CD14-positive monocyte (primary cell): ENCODE results near the gene PIEZO2. TPM values are rescaled to one million over a fixed set of nuclear protein-coding genes. Genes with fewer than 3 reads are reported as not detected.

Experiments used
- DNase-seq, 3 donors: peaks; one replicate each; pipeline ENCODE4 v3.0.0-alpha.2; 2011 to 2022
- H2AFZ ChIP-seq: 2 replicates; pipeline ENCODE4 v1.6.0; 2012; ENCODE audit warnings: mild to moderate bottlenecking, low read depth, low read length, inconsistent platforms; ENCODE audit not compliant: insufficient read depth, poor library complexity, severe bottlenecking
- H3K27ac ChIP-seq, 2 donors: 1 replicate in 1 of 2; 2 replicates in 1 of 2; pipeline ENCODE4 v1.5.1; 2012 to 2013; ENCODE audit warnings: low read length in 2 of 2, control low read depth in 1 of 2, inconsistent platforms in 1 of 2, low read depth in 1 of 2, mild to moderate bottlenecking in 1 of 2
- H3K27me3 ChIP-seq, 2 donors: one replicate each; pipeline versions ENCODE4 v1.6.0 to v1.6.1; 2011 to 2013; ENCODE audit warnings: low read length in 2 of 2; ENCODE audit not compliant: control insufficient read depth in 2 of 2, insufficient read depth in 2 of 2
- H3K36me3 ChIP-seq, 2 donors: replicated peaks in 1 of 2; 1 replicate in 1 of 2; 2 replicates in 1 of 2; pipeline versions ENCODE4 v1.5.1 to v1.6.1; 2012 to 2013; ENCODE audit warnings: low read length in 2 of 2, control low read depth in 1 of 2, inconsistent platforms in 1 of 2, mild to moderate bottlenecking in 1 of 2; ENCODE audit not compliant: insufficient read depth in 2 of 2, control insufficient read depth in 1 of 2
- H3K4me1 ChIP-seq, 2 donors: 1 replicate in 1 of 2; 2 replicates in 1 of 2; pipeline versions ENCODE4 v1.5.1 to v1.6.1; 2012 to 2013; ENCODE audit warnings: low read length in 2 of 2, control low read depth in 1 of 2, inconsistent platforms in 1 of 2, mild to moderate bottlenecking in 1 of 2, moderate library complexity in 1 of 2; ENCODE audit not compliant: insufficient read depth in 2 of 2, control insufficient read depth in 1 of 2
- H3K4me2 ChIP-seq: replicated peaks from 2 replicates; pipeline ENCODE3; 2012; ENCODE audit warnings: low read length, moderate library complexity, mild to moderate bottlenecking; ENCODE audit not compliant: poor library complexity, severe bottlenecking; ENCODE audit errors: extremely low read depth
- H3K4me3 ChIP-seq, 3 experiments: fragments of 200-600 bp in 1 of 3; sonication (generic) in 1 of 3; replicated peaks in 1 of 3; 1 replicate in 2 of 3; 2 replicates in 1 of 3; pipeline ENCODE4 v1.5.1; 2011 to 2013; ENCODE audit warnings: low read length in 3 of 3, mild to moderate bottlenecking in 3 of 3, control low read depth in 2 of 3, low read depth in 2 of 3, inconsistent platforms in 1 of 3, moderate library complexity in 1 of 3
- H3K79me2 ChIP-seq: 2 replicates; pipeline ENCODE4 v1.6.0; 2012; ENCODE audit warnings: mild to moderate bottlenecking, control low read depth, inconsistent platforms, low read length, moderate library complexity; ENCODE audit not compliant: insufficient read depth
- H3K9ac ChIP-seq: 2 replicates; pipeline ENCODE4 v1.6.0; 2017; ENCODE audit warnings: low read length, mild to moderate bottlenecking; ENCODE audit not compliant: insufficient read depth, poor library complexity, severe bottlenecking
- H3K9me3 ChIP-seq, 2 donors: replicated peaks in 1 of 2; 1 replicate in 1 of 2; 2 replicates in 1 of 2; pipeline versions ENCODE4 v1.5.1 to v1.6.1; 2012 to 2013; ENCODE audit warnings: low read length in 2 of 2, control low read depth in 1 of 2; ENCODE audit not compliant: control insufficient read depth in 1 of 2, insufficient read depth in 1 of 2
- H4K20me1 ChIP-seq: 2 replicates; pipeline ENCODE4 v1.6.0; 2012; ENCODE audit warnings: mild to moderate bottlenecking, low read length, control low read depth, moderate library complexity; ENCODE audit not compliant: insufficient read depth
- H3K27ac Mint-ChIP-seq, 7 donors: one replicate each; pipeline ENCODE4 v1.8.0; 2020; ENCODE audit warnings: mild to moderate bottlenecking in 7 of 7, mixed read lengths in 7 of 7, moderate library complexity in 6 of 7, inconsistent platforms in 2 of 7
- H3K27me3 Mint-ChIP-seq, 3 donors: one replicate each; pipeline ENCODE4 v1.8.0; 2021 to 2022; ENCODE audit warnings: low read depth in 3 of 3, mild to moderate bottlenecking in 3 of 3, mixed read lengths in 3 of 3, moderate library complexity in 3 of 3, inconsistent platforms in 1 of 3
- H3K36me3 Mint-ChIP-seq, 2 donors: one replicate each; pipeline ENCODE4 v1.8.0; 2020; ENCODE audit warnings: mixed read lengths in 2 of 2, inconsistent platforms in 1 of 2, mild to moderate bottlenecking in 1 of 2
- H3K4me1 Mint-ChIP-seq: one replicate; pipeline ENCODE4 v1.8.0; 2020; ENCODE audit warnings: mild to moderate bottlenecking, mixed read lengths
- H3K4me3 Mint-ChIP-seq, 2 donors: one replicate each; pipeline ENCODE4 v1.8.0; 2020; ENCODE audit warnings: mild to moderate bottlenecking in 2 of 2, mixed read lengths in 2 of 2, moderate library complexity in 1 of 2
- H3K9me3 Mint-ChIP-seq, 7 donors: one replicate each; pipeline ENCODE4 v1.8.0; 2020 to 2022; ENCODE audit warnings: mixed read lengths in 7 of 7, mild to moderate bottlenecking in 6 of 7, moderate library complexity in 6 of 7, inconsistent platforms in 2 of 7
- WGBS: methylation state at CpG from one replicate; pipeline ENCODE4 v1.1.5; 2013; ENCODE audit warnings: missing lambda C conversion rate; ENCODE audit not compliant: insufficient coverage; 5-methylcytosine and 5-hydroxymethylcytosine counted together
- intact Hi-C, 2 donors: fragments of 100-400 bp; cut with micrococcal nuclease; formaldehyde crosslinking; loops; one replicate each; pipeline versions ENCODE4 v1.15.0 to v1.15.1; 2023
- polyA plus RNA-seq, 3 donors: library from polyadenylated mRNA; depleted of rRNA in 1 of 3; unstranded in 2 of 3; stranded (reverse) in 1 of 3; fragments of 300-500 nt in 2 of 3; fragments of >200 nt in 1 of 3; fragmentation: Illumina TruSeq in 2 of 3; gene quantifications; 1 replicate in 2 of 3; 2 replicates in 1 of 3; pipeline ENCODE4 v1.2.3, GENCODE V29; 2012 to 2021
- TF ChIP-seq, protein P1 (sequence below): fragments of 200-600 bp; IDR thresholded peaks from one replicate; pipeline ENCODE4 v1.8.0; 2022; ENCODE audit warnings: antibody characterized with exemption, mild to moderate bottlenecking

Gene PIEZO2
- polyA plus RNA-seq, 3 donors = not detected

DNA sequence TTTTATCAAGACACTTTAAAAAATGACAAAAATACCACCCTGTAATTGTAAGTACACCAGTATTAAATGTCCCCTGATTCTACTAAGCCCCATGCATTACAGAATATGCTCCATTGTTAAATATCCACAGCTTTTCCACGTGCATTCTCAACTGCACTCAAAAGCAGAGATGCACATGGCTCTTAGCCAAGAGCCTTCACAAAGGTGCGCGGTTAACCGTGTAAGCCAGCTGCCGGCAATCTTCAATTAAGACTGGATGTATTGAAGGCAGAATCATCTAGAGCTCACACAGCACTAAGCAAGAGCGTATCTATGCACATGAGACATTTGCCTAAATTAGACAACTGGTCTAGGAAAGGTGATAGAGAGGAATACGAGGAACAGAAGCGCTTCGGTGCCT, 345.2 kb downstream of the PIEZO2 start:
- no peak overlapping the region for H3K9ac ChIP-seq
- WGBS = 98% methylated on average over 6 of the region's 9 CpGs
- H3K4me1 ChIP-seq = no peaks in the 10 kb centered on the region
- Mint-ChIP-seq H3K36me3 (no peaks in the 10 kb centered on the region), H3K27me3 (peaks cover 0 to 2% (median 2%) of the 10 kb centered on the region in 3 donors), H3K4me1 (no peaks in the 10 kb centered on the region), H3K4me3 (no peak overlapping the region), H3K27ac (no peak overlapping the region), H3K9me3 (peaks cover 0 to 3% (median 0%) of the 10 kb centered on the region in 7 donors)
- H4K20me1 ChIP-seq = no peaks in the 10 kb centered on the region
- TF ChIP-seq, protein P1, sequence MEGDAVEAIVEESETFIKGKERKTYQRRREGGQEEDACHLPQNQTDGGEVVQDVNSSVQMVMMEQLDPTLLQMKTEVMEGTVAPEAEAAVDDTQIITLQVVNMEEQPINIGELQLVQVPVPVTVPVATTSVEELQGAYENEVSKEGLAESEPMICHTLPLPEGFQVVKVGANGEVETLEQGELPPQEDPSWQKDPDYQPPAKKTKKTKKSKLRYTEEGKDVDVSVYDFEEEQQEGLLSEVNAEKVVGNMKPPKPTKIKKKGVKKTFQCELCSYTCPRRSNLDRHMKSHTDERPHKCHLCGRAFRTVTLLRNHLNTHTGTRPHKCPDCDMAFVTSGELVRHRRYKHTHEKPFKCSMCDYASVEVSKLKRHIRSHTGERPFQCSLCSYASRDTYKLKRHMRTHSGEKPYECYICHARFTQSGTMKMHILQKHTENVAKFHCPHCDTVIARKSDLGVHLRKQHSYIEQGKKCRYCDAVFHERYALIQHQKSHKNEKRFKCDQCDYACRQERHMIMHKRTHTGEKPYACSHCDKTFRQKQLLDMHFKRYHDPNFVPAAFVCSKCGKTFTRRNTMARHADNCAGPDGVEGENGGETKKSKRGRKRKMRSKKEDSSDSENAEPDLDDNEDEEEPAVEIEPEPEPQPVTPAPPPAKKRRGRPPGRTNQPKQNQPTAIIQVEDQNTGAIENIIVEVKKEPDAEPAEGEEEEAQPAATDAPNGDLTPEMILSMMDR = no peak
- no peaks in the 10 kb centered on the region for H3K9me3 ChIP-seq
- intact Hi-C loops = no loop called here
- H3K36me3 ChIP-seq = no peaks in the 10 kb centered on the region
- H3K4me2 ChIP-seq = no peak overlapping the region
- no peak overlapping the region for H3K27ac ChIP-seq
- H3K79me2 ChIP-seq = no peaks in the 10 kb centered on the region
- no peak overlapping the region for H2AFZ ChIP-seq
- no peak for DNase-seq
- H3K27me3 ChIP-seq = no peaks in the 10 kb centered on the region
- H3K4me3 ChIP-seq = no peak overlapping the region

DNA sequence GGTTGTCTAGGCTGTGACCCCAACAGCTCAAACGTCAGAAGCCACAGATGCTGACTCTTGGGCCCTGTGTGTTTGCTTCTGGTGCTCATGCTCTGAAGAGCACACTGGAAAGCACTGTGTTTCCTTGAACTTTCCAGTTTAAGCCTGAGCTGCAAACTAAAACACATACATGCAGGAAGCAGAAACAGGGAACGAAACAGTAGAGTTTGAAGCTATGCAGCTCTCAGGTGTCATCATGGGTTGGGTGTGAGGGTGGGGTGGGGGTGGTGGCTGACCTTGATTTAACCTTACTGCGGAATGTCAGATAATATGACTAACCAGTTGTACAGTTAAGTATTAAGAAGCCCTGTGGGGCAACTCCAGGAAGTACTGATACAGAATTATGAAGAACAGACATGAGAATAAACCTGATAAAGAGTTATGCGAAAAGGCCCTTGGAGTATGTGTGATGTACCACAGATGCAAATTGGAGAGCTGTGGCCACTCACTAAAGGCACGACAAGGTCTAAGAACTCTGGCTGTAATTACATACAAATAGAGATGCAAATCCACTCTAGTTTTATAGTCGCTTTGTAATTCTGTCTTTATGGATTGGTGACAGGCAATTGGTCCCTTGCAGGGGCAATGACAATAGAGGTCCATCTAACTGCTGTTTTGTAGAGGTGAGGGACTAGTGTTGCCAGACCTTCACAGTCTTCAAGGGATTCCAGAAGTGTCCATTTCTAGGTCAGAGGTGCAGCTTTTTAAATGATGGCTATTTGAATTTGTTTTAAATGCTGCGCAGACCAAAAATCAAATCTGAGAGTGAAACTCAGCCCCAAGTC, 350.4 kb downstream of the PIEZO2 start:
- Mint-ChIP-seq H3K9me3 (peaks cover 0 to 5% (median 0%) of the 10 kb centered on the region in 7 donors), H3K4me3 (no peak overlapping the region), H3K27me3 (peaks cover 0 to 1% (median 0%) of the 10 kb centered on the region in 3 donors), H3K36me3 (no peaks in the 10 kb centered on the region), H3K4me1 (peaks cover 9% of the 10 kb centered on the region), H3K27ac (no peak overlapping the region)
- H3K27me3 ChIP-seq = no peaks in the 10 kb centered on the region
- H3K79me2 ChIP-seq = no peaks in the 10 kb centered on the region
- H3K4me2 ChIP-seq = no peak overlapping the region
- H3K27ac ChIP-seq = no peak overlapping the region
- 98% methylated on average over 5 of the region's 7 CpGs for WGBS
- H2AFZ ChIP-seq = no peak overlapping the region
- no peaks in the 10 kb centered on the region for H4K20me1 ChIP-seq
- TF ChIP-seq, protein P1 = no peak
- H3K9me3 ChIP-seq = no peaks in the 10 kb centered on the region
- no peaks in the 10 kb centered on the region for H3K4me1 ChIP-seq
- no peak overlapping the region for H3K9ac ChIP-seq
- H3K4me3 ChIP-seq = no peak overlapping the region
- no peaks in the 10 kb centered on the region for H3K36me3 ChIP-seq
- intact Hi-C loops = no loop called here
- no peak for DNase-seq
